Measurements from ENCODE around the gene ARL4A.
"Not testable (repeated sequence)": the region's sequence is repeated elsewhere in the genome, so short reads cannot be mapped to it uniquely, and the experiment has no call there.

Gene ARL4A

GRCh38 chr7:12670000-12670729, 17.3 kb upstream of the ARL4A start:
- no peak for DNase-seq

GRCh38 chr7:12670743-12671520, 16.5 kb upstream of the ARL4A start:
- no peak for DNase-seq

- not testable (repeated sequence) for DNase-seq
These were observed 14.0 kb upstream of the ARL4A start for GRCh38 chr7:12673436-12673835.

GRCh38 chr7:12674053-12674452, 13.4 kb upstream of the ARL4A start:
- DNase-seq: no peak

- DNase-seq: no peak
These were observed 12.6 kb upstream of the ARL4A start for GRCh38 chr7:12674861-12675260.

GRCh38 chr7:12683678-12684585, 3.5 kb upstream of the ARL4A start:
- DNase-seq: no peak

GRCh38 chr7:12684733-12685132, 2.7 kb upstream of the ARL4A start:
- no peak for DNase-seq

GRCh38 chr7:12685550-12685949, 1.9 kb upstream of the ARL4A start:
- DNase-seq: no peak

GRCh38 chr7:12686234-12686890, 1.1 kb upstream of the ARL4A start:
- DNase-seq: peak; percentile 85

- peak; percentile 61 for DNase-seq
These were observed 312 bp downstream of the ARL4A start for GRCh38 chr7:12687718-12688171.

- not testable (repeated sequence) for DNase-seq
These were observed 1.2 kb downstream of the ARL4A start for GRCh38 chr7:12688485-12689170.

- DNase-seq: no peak
These were observed 2.0 kb downstream of the ARL4A start for GRCh38 chr7:12689451-12689850.

- DNase-seq: no peak
These were observed 2.8 kb downstream of the ARL4A start for GRCh38 chr7:12690041-12690878.

- not testable (repeated sequence) for DNase-seq
These were observed 4.0 kb downstream of the ARL4A start for GRCh38 chr7:12691388-12691787.

GRCh38 chr7:12692035-12692434, 4.6 kb downstream of the ARL4A start:
- DNase-seq: no peak

GRCh38 chr7:12692479-12693259, 5.2 kb downstream of the ARL4A start:
- DNase-seq: no peak

GRCh38 chr7:12694817-12695216, 7.4 kb downstream of the ARL4A start:
- DNase-seq: no peak

- no peak for DNase-seq
These were observed 8.5 kb downstream of the ARL4A start for GRCh38 chr7:12695965-12696364.

- DNase-seq: no peak
These were observed 11.9 kb downstream of the ARL4A start for GRCh38 chr7:12699299-12699698.

GRCh38 chr7:12701433-12701832, 14.0 kb downstream of the ARL4A start:
- DNase-seq: no peak

All from DMS79 treated with DMSO at 0.1 percent for 48 hours (cell line).